OCI-LY3 (cell line): ENCODE results near the gene HERC3.

Experiments used
- EZH2phosphoT487 ChIP-seq: fragments of 200-600 bp; shearing (Covaris generic); IDR thresholded peaks from 2 replicates; pipeline ENCODE4 v1.6.1; 2018; ENCODE audit warnings: antibody characterized with exemption, mixed run types, low read depth
- TF ChIP-seq, protein P1 (sequence below): fragments of 200-600, 300-600 bp; sonication (generic); IDR thresholded peaks from 2 replicates; pipeline ENCODE4 v1.5.1; 2014; ENCODE audit warnings: antibody characterized with exemption, low read length, low read depth

DNA sequence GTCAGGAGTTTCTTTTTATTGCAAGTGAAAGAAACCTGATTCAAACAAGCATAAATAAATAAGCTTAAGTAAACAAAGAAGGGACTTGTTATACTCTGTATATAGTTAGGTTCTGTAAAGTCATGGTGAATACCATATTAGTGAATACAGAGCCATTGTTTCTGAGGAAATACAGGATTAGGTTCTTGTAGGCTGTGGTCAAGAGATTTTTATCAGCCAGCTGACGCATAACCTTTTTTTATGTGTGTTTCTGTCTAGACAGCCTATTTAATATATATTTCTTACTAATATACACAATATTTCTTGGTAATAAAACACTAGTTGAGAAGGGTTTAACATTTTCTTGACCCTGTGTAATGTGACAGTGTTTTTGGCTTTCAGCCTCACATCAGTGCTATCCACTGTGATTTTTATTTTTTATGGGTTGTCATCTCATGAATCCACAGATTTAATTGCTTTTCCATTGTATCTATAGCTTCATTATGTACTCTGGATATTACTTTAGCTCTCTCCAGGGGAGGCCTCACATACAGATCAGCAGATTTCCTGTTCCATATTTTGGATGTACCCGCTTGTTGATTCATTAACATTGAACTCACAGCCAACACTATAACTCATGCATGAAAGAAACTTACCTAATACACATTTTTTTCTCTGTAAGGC lies 8.0 kb downstream of the HERC3 start:
- no peak for TF ChIP-seq EZH2phosphoT487
- TF ChIP-seq, protein P1, sequence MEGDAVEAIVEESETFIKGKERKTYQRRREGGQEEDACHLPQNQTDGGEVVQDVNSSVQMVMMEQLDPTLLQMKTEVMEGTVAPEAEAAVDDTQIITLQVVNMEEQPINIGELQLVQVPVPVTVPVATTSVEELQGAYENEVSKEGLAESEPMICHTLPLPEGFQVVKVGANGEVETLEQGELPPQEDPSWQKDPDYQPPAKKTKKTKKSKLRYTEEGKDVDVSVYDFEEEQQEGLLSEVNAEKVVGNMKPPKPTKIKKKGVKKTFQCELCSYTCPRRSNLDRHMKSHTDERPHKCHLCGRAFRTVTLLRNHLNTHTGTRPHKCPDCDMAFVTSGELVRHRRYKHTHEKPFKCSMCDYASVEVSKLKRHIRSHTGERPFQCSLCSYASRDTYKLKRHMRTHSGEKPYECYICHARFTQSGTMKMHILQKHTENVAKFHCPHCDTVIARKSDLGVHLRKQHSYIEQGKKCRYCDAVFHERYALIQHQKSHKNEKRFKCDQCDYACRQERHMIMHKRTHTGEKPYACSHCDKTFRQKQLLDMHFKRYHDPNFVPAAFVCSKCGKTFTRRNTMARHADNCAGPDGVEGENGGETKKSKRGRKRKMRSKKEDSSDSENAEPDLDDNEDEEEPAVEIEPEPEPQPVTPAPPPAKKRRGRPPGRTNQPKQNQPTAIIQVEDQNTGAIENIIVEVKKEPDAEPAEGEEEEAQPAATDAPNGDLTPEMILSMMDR = no peak
